ENCODE measurements around the gene ACOT9. TPM values are rescaled to one million over a fixed set of nuclear protein-coding genes. Genes with fewer than 3 reads are reported as not detected.

ACOT9 gene
- total RNA-seq, 1 experiment from 2014 or later = 75.6 TPM

DNA sequence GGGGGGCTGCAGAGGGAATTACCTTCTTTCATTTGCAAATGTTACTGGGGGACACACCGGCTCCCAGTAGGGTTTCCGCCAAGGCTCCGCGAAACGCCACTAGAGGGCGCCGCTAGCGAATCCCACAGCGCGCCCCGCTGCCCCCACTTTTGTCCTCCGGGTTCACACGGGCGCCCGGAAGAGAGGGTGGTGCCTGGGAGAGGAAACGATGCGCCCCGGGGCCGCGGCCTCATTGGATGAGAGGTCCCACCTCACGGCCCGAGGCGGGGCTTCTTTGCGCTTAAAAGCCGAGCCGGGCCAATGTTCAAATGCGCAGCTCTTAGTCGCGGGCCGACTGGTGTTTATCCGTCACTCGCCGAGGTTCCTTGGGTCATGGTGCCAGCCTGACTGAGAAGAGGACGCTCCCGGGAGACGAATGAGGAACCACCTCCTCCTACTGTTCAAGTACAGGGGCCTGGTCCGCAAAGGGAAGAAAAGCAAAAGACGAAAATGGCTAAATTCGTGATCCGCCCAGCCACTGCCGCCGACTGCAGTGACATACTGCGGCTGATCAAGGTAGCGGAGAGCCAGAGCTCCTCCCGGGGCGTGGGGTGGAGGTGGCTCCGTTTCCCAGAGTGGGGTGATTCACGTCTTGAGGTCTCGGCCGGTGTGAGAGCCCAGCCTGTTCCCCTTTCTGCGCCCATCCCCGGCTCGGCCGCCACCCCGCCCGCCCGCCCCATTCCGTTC lies 40.0 kb upstream of the ACOT9 start, which contains the start of gene SAT1:
Gene SAT1 (plus strand): TSS at position 311 of the 726 bp plus-strand sequence. CDS start 179 bp downstream, at position 490.
- Histone ChIP-seq H3K36me3 (ENCODE audit: low read depth, low read length) (peaks cover 11% of the 10 kb centered on the region), H3F3A (ENCODE audit: low read length, unreplicated experiment) (peaks cover 24% of the 10 kb centered on the region), H3K4me2 (ENCODE audit: low read length) (peak within 1 kb of the TSS; percentile 89), H3K9me3 (ENCODE audit: low read length) (no peaks in the 10 kb centered on the region), H3K4me1 (ENCODE audit: insufficient read depth, low read length) (peaks cover 45% of the 10 kb centered on the region), H3K4me3 (ENCODE audit: low read length) (peak within 1 kb of the TSS; percentile 97), H4K20me1 (ENCODE audit: low read length) (peaks cover 23% of the 10 kb centered on the region), H2AFZ (ENCODE audit: low read length) (peak within 1 kb of the TSS; percentile 83), H3K9ac (ENCODE audit: low read length) (peak within 1 kb of the TSS; percentile 94), H3K27me3 (ENCODE audit: low read length) (no peaks in the 10 kb centered on the region), H3K27ac (ENCODE audit: low read length) (peak within 1 kb of the TSS; percentile 94), H3K9me2 (replicated peaks; ENCODE audit: low read length) (no peaks in the 10 kb centered on the region), H3K79me2 (ENCODE audit: low read length) (peaks cover 23% of the 10 kb centered on the region)
- ATAC-seq (peak; percentile 75), DNase-seq (peak; percentile 96)
- BruUV-seq (replicated peaks) = no TSS peak
- TF ChIP-seq, protein P1, sequence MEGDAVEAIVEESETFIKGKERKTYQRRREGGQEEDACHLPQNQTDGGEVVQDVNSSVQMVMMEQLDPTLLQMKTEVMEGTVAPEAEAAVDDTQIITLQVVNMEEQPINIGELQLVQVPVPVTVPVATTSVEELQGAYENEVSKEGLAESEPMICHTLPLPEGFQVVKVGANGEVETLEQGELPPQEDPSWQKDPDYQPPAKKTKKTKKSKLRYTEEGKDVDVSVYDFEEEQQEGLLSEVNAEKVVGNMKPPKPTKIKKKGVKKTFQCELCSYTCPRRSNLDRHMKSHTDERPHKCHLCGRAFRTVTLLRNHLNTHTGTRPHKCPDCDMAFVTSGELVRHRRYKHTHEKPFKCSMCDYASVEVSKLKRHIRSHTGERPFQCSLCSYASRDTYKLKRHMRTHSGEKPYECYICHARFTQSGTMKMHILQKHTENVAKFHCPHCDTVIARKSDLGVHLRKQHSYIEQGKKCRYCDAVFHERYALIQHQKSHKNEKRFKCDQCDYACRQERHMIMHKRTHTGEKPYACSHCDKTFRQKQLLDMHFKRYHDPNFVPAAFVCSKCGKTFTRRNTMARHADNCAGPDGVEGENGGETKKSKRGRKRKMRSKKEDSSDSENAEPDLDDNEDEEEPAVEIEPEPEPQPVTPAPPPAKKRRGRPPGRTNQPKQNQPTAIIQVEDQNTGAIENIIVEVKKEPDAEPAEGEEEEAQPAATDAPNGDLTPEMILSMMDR (conservative IDR thresholded peaks at IDR 0.05; ENCODE audit: low read depth, low read length) = peak; percentile 87
- no peak for TF ChIP-seq EZH2 (IDR thresholded peaks at IDR 0.05; ENCODE audit: low read length, unreplicated experiment)
- TF ChIP-seq EZH2phosphoT487 (IDR thresholded peaks at IDR 0.05; ENCODE audit: borderline replicate concordance, low read length) = no peak
- CTCF ChIA-PET = interaction anchor here (0.5 to 2.9 kb wide), 2 partner anchors 54 to 119 kb away, joined by 3 to 24 read pairs; no protein-coding TSS in a partner anchor
- POLR2A ChIA-PET (ENCODE audit: unreplicated experiment) = interaction anchor here (0.6 to 1.5 kb wide), 9 partner anchors 24 to 271 kb away, joined by 3 to 17 read pairs (median 7); partner anchors contain the start of genes ACOT9 and PRDX4
- intact Hi-C loops (cut with micrococcal nuclease) = loop anchor here (1.0 kb wide), 3 partner anchors 37 to 271 kb away; partner anchors contain the start of gene EIF2S3

DNA sequence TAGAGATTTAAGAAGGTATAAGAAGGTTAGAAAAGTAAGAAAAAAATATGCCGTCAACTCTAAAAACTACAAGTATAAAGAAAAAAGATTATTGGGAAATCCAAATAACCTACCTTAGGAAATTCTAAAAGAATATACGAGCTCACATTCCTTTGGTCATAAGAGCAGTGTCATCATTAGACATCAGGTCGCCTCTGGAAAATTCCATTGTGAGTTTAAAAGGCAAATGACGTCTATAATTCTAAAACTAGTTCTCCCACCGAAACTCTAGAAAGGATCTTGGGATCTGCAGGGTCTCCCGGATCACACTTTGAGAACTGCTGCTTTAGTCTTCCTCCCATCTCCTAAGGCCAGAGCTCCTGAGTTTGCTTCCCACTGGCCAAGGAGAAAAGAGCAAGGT lies 39.4 kb upstream of the ACOT9 start:
- H3K27ac ChIP-seq (ENCODE audit: low read length) = peak overlapping the region; percentile 94
- peak overlapping the region; percentile 84 for H3K9ac ChIP-seq (ENCODE audit: low read length)
- peaks cover 11% of the 10 kb centered on the region for H3K36me3 ChIP-seq (ENCODE audit: low read depth, low read length)
- H2AFZ ChIP-seq (ENCODE audit: low read length) = peak overlapping the region; percentile 83
- no peak for ATAC-seq
- H3K4me1 ChIP-seq (ENCODE audit: insufficient read depth, low read length) = peaks cover 45% of the 10 kb centered on the region
- no TSS peak for BruUV-seq (replicated peaks)
- peaks cover 23% of the 10 kb centered on the region for H3K79me2 ChIP-seq (ENCODE audit: low read length)
- TF ChIP-seq EZH2phosphoT487 (IDR thresholded peaks at IDR 0.05; ENCODE audit: borderline replicate concordance, low read length) (no peak), EZH2 (IDR thresholded peaks at IDR 0.05; ENCODE audit: low read length, unreplicated experiment) (no peak)
- TF ChIP-seq, protein P1 (conservative IDR thresholded peaks at IDR 0.05; ENCODE audit: low read depth, low read length) = no peak
- H3K9me3 ChIP-seq (ENCODE audit: low read length) = no peaks in the 10 kb centered on the region
- DNase-seq = peak; percentile 48
- H3K4me3 ChIP-seq (ENCODE audit: low read length) = peak overlapping the region; percentile 62
- peaks cover 24% of the 10 kb centered on the region for H3F3A ChIP-seq (ENCODE audit: low read length, unreplicated experiment)
- POLR2A ChIA-PET (ENCODE audit: unreplicated experiment) = interaction anchor here (0.6 to 1.5 kb wide), 6 partner anchors 24 to 272 kb away, joined by 3 to 14 read pairs (median 8); partner anchors contain the start of gene ACOT9
- intact Hi-C loops (cut with micrococcal nuclease) = loop anchor here (1.0 kb wide), 1 partner anchor 272 kb away; the partner anchor contains the start of gene EIF2S3
- CTCF ChIA-PET = interaction anchor here (0.5 to 2.9 kb wide), 4 partner anchors 39 to 119 kb away, joined by 3 to 24 read pairs (median 4); no protein-coding TSS in a partner anchor
- H4K20me1 ChIP-seq (ENCODE audit: low read length) = peaks cover 23% of the 10 kb centered on the region
- no peaks in the 10 kb centered on the region for H3K27me3 ChIP-seq (ENCODE audit: low read length)
- H3K4me2 ChIP-seq (ENCODE audit: low read length) = peak overlapping the region; percentile 85
- H3K9me2 ChIP-seq (replicated peaks; ENCODE audit: low read length) = no peaks in the 10 kb centered on the region

Measured in PC-3 (cell line).